GM21717 (cell line): ENCODE data around the gene PDCD1.
A peak's percentile ranks its signal among the peaks of the same experiment; 100 is the strongest.

ENCODE experiments used
- ATAC-seq: cut with Tn5 transposase; IDR thresholded peaks from one replicate; pipeline ENCODE4 v1.9.1; 2021; ENCODE audit warnings: mild to moderate bottlenecking, moderate library complexity; ENCODE audit not compliant: unreplicated experiment

The PDCD1 gene

GRCh38 chr2:241852981-241853631 lies 5.6 kb downstream of the PDCD1 start:
- ATAC-seq: no peak

DNA sequence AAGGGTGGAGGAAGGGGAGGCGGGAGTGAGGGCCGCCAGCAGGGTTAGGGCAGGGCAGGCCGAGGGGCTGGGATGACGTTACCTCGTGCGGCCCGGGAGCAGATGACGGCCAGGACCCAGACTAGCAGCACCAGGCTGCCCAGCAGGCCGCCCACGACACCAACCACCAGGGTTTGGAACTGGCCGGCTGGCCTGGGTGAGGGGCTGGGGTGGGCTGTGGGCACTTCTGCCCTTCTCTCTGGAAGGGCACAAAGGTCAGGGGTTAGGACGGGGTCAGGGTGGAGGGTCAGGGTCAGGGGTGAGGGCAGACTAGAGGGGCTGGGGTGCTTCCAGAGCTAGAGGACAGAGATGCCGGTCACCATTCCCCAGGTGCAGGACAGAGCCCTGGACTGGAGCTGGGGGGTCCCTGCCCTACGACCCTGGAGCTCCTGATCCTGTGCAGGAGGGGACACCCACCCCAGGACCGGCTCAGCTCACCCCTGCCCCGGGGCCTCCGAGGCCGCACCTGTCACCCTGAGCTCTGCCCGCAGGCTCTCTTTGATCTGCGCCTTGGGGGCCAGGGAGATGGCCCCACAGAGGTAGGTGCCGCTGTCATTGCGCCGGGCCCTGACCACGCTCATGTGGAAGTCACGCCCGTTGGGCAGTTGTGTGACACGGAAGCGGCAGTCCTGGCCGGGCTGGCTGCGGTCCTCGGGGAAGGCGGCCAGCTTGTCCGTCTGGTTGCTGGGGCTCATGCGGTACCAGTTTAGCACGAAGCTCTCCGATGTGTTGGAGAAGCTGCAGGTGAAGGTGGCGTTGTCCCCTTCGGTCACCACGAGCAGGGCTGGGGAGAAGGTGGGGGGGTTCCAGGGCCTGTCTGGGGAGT lies 6.3 kb downstream of the PDCD1 start:
- ATAC-seq: no peak

GRCh38 chr2:241851325-241852115 lies 7.2 kb downstream of the PDCD1 start:
- no peak for ATAC-seq

DNA sequence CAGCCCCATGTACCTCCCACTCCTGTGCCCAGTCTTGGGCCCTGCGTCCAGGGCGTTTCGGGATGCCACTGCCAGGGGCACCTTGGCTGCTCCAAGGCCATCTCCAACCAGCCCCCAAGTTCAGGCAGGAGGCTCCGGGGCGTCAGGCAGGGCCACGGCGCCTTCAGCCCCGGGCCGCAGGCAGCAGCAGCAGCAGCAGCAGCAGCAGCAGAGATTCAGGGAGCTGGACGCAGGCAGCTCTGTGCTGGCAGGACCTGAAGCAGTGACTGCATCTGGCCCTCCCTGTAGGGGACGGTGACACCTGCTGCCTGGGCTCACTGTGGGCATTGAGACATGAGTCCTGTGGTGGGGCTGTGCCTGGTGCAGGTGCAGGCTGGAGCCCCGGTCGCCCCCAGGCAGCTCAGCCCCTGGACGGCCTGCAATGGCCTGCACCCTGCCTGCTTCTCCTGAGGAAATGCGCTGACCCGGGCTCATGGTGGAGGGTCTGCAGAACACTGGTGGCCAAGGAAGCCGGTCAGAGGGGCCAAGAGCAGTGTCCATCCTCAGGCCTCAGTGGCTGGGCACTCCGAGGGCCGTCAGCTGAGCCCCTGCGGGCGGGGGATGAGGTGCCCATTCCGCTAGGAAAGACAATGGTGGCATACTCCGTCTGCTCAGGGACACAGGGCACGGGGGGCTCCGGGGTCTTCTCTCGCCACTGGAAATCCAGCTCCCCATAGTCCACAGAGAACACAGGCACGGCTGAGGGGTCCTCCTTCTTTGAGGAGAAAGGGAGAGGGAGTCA lies 8.0 kb downstream of the PDCD1 start:
- no peak for ATAC-seq

- no peak for ATAC-seq
These were observed 8.8 kb downstream of the PDCD1 start for GRCh38 chr2:241849616-241850543.

DNA sequence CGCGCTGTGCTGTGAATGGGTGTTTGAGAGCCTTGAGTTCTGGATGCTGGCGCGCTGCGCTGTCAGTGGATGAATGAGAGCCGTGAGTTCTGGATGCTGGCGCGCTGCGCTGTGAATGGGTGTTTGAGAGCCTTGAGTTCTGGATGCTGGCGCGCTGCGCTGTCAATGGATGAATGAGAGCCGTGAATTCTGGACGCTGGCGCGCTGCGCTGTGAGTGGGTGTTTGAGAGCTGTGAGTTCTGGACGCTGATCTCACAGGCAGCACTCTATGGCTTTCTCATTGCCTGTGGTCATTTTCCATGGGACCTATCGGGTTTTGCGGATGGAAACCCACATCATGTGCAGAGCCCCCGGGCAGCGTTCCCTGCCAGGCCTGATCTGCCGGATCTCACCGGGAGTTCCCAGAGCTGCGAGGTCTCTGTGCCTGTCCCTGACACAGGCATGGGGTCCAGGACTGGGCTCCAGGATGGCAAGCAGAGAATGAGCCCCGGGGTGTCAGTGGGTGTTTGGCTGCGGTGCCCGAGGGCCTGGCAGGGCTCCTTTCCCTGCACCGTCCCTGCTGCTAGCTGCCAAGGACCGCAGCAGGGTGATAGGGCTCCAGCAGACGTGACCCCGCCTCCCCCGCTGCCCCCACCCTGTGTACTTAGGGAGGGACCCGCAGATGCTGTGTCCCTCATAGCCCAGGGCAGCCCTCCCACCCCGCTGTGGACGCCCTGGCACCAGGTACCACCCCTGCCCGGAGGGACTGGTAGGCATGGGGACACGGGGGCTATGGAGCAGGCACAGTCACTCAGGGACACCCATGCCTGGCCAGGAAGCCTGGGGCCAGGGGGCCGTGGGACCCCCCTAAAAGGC lies 9.7 kb downstream of the PDCD1 start:
- no peak for ATAC-seq

DNA sequence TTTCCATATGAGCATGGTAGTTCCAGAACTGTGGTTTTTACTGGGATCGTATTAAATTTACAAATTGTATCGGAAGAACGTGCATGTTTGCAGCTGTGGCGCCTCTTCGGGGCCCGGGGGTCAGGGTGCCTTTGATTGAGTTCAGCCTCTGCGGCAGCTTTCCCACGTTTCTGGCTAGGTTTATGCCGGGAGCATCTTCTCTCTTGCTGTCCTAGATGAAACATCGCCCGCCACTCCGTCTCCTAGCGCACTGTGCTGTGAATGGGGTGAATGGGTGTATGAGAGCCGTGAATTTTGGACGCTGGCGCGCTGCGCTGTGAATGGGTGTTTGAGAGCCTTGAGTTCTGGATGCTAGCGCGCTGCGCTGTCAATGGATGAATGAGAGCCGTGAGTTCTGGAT lies 12.3 kb downstream of the PDCD1 start:
- ATAC-seq: no peak

GRCh38 chr2:241844831-241845578 lies 13.7 kb downstream of the PDCD1 start:
- no peak for ATAC-seq

GRCh38 chr2:241844066-241844728 lies 14.5 kb downstream of the PDCD1 start:
- ATAC-seq: peak; percentile 69

GRCh38 chr2:241843321-241844065 lies 15.2 kb downstream of the PDCD1 start:
- ATAC-seq: peak; percentile 7

GRCh38 chr2:241842620-241843211 lies 16.0 kb downstream of the PDCD1 start:
- ATAC-seq: no peak

DNA sequence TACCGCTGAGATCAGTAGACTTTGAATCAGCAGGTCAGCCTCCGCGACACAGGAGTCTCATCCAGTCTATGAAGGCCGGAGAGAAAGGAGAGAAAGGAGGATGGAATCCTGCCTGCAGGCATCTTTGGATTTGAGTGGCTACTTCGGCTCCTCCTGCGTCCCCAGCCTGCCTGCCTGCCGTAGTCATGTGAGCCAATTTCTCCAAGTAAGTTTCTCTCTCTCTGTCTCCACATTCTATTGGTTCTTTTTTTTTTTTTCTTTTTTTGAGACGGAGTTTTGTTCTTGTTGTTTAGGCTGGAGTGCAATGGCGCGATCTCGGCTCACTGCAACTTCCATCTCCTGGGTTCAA lies 16.7 kb downstream of the PDCD1 start:
- ATAC-seq: no peak

DNA sequence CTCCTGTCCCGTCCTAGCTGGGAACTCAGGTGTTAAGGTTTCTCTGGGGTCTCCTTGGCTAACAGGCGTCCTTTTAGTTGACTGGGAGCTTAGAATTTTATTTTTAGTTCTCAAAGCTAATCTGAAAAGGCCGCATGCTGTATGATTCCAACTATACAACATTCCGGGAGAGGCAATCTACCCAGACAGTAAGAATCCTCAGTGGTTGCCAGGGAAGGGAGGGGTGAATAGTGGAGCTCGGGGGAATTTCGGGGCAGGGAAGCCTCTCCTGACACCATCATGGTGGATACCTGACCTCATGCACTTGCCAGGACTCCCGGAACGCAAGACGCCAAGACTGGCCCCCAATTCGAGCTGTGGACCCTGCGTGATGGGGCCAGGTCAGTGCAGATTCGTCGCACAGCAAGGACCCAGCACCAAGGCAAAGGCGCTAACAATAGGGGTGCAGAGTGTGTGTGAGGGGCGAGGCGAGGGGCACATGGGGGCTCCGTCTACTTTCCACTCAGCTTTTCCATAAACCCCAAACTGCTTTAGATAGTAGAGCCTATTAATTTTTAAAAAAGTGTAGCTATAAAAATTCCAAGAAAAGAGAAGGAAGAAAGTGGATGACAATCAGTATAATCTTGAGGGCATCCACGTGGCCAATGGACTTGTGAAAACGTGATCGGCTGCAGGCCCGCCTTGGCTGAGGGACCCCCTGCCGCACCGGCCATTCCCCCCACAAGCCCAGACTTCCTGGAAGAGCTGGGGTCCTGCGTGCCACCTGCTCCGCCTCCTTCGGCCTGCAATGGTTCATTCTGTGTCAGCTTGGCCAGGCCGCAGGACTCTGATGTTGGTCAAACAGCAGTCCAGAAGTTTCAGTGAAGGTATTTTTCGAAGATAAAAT lies 17.3 kb downstream of the PDCD1 start:
- ATAC-seq: no peak

GRCh38 chr2:241837197-241837965 lies 21.3 kb downstream of the PDCD1 start:
- no peak for ATAC-seq

DNA sequence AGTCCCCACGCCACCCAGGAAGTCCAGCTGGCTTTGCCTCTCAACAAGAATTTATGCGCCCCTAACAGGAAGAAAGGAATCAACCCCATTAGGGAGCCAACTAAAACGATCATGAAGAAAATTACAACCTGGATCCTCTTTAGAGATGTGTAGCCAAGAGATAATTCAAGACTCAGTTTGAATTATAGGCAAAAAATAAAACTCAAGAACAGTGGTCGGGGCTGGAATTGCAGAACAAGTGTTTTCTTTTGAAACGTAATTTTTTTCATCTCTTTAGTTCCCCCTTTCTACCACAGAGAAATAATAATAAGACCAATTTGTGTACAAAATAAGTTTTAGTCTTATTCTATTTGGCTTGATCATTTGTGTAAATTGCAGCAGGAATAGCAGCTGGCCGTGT lies 22.4 kb downstream of the PDCD1 start:
- no peak for ATAC-seq
